Activated B cell treated with CpG ODN at 0.5 μM for 24 hours (primary cell): ENCODE measurements around the gene SARDH. TPM values are rescaled to one million over a fixed set of nuclear protein-coding genes. Genes with fewer than 3 reads are reported as not detected.

Source experiments
- ATAC-seq: fragments of 200-7000 bp; cut with Tn5 transposase; one replicate; pipeline ENCODE4 v1.10.0; 2021; ENCODE audit warnings: low read depth, mild to moderate bottlenecking, moderate library complexity
- CTCF ChIA-PET: fragments of 350-600 bp; sonication (Branson Sonifier 250); formaldehyde crosslinking; loops from one replicate; lab custom pipeline; 2021; ENCODE audit warnings: antibody characterized with exemption; lab: Charles Lee
- POLR2A ChIA-PET: fragments of 350-600 bp; sonication (Branson Sonifier 250); formaldehyde crosslinking; loops from one replicate; lab custom pipeline; 2021; ENCODE audit warnings: antibody characterized with exemption; lab: Charles Lee
- DNase-seq: peaks from one replicate; pipeline ENCODE4 v3.0.0; 2022
- H3K27ac Mint-ChIP-seq: one replicate; pipeline ENCODE4 v1.8.0; 2020; ENCODE audit warnings: mixed read lengths
- H3K27me3 Mint-ChIP-seq: one replicate; pipeline ENCODE4 v1.8.0; 2021; ENCODE audit warnings: mixed read lengths
- H3K36me3 Mint-ChIP-seq: one replicate; pipeline ENCODE4 v1.8.0; 2021; ENCODE audit warnings: low read depth, mixed read lengths
- H3K4me1 Mint-ChIP-seq: one replicate; pipeline ENCODE4 v1.8.0; 2021; ENCODE audit warnings: mixed read lengths
- H3K4me3 Mint-ChIP-seq: one replicate; pipeline ENCODE4 v1.8.0; 2020; ENCODE audit warnings: mild to moderate bottlenecking, mixed read lengths
- H3K9me3 Mint-ChIP-seq: one replicate; pipeline ENCODE4 v1.8.0; 2020; ENCODE audit warnings: mixed read lengths
- intact Hi-C: fragments of 100-400 bp; cut with micrococcal nuclease; formaldehyde crosslinking; loops from one replicate; pipeline ENCODE4 v1.15.1; 2024
- total RNA-seq: library from RNA; stranded (reverse); gene quantifications from 2 replicates; pipeline ENCODE4 v1.2.3, GENCODE V29; 2022
- TF ChIP-seq, protein P1 (sequence below): fragments of 200-600 bp; IDR thresholded peaks from one replicate; pipeline ENCODE4 v1.8.0; 2022; ENCODE audit warnings: antibody characterized with exemption, mild to moderate bottlenecking

The SARDH gene
- total RNA-seq, 1 donor from 2014 or later, result not detected

DNA sequence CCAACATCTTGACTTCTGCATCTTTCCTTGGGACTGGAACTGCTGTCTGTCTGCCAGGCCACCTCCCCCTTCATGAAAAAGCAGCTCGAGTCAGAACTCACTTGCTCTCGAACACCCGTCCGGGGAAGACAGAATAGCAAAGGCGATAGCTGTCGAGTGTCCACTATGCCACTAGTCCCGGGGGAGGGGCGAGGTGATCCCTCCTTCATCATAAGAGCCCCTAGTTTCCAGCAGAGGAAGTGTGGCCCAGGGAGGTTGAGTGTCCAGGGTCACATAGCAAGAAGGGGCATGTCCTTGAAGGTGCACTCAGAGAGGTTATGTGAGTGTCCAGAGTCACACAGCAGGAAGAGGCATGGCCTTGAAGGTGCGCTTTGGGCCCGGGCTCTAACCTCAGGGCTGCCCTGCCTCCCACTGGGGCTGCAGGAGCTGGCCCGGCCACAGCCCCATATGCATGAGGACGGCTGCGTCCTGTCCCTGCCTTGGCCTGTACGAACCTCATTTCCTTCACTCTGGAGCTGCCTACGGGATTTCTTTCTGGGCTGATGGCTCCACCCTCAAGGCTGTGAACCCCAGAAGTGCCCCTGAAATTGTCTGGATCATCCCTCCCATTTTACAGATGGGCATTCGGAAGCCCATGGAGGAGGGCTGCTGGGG lies 95.3 kb downstream of the SARDH start:
- DNase-seq, result no peak
- no peaks in the 10 kb centered on the region for H3K36me3 Mint-ChIP-seq
- H3K9me3 Mint-ChIP-seq, result no peaks in the 10 kb centered on the region
- TF ChIP-seq, protein P1, sequence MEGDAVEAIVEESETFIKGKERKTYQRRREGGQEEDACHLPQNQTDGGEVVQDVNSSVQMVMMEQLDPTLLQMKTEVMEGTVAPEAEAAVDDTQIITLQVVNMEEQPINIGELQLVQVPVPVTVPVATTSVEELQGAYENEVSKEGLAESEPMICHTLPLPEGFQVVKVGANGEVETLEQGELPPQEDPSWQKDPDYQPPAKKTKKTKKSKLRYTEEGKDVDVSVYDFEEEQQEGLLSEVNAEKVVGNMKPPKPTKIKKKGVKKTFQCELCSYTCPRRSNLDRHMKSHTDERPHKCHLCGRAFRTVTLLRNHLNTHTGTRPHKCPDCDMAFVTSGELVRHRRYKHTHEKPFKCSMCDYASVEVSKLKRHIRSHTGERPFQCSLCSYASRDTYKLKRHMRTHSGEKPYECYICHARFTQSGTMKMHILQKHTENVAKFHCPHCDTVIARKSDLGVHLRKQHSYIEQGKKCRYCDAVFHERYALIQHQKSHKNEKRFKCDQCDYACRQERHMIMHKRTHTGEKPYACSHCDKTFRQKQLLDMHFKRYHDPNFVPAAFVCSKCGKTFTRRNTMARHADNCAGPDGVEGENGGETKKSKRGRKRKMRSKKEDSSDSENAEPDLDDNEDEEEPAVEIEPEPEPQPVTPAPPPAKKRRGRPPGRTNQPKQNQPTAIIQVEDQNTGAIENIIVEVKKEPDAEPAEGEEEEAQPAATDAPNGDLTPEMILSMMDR, result no peak
- H3K27ac Mint-ChIP-seq, result no peak overlapping the region
- H3K4me1 Mint-ChIP-seq, result no peaks in the 10 kb centered on the region
- intact Hi-C loops, result no loop called here
- H3K4me3 Mint-ChIP-seq, result no peak overlapping the region
- POLR2A ChIA-PET, result no interaction called here
- CTCF ChIA-PET, result no interaction called here
- ATAC-seq, result no peak
- H3K27me3 Mint-ChIP-seq, result peaks cover 14% of the 10 kb centered on the region

DNA sequence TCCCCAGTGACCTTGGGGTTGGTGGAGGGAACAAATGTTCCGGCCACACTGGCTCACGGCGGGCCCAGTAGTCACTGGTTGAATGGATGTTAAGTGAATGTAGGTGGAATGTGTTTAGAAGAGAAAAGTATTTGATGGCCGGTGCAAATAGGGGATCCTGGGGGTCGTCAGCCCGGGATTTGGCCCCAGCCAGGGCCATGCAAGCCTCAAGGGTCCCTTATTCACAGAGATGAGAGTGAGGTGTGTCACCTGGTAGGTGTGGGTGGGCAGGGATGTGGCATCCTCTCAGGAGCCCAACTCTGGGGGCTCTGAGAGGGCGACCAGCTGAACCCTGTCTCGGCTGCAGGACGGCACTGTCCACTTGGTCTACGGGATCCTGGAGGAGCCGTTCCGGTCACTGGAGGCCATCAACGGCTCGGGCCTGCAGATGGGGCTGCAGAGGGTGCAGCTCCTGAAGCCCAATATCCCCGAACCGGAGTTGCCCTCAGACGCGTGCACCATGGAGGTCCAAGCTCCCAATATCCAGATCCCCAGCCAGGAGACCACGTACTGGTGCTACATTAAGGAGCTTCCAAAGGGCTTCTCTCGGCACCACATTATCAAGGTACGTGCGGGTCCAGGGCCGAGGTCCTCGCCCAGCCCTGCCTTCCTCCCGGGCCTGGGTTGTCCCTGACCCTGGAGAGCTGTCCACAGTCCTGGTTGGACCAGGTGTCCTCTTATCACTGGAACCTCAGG lies 96.1 kb downstream of the SARDH start:
- no peaks in the 10 kb centered on the region for H3K9me3 Mint-ChIP-seq

DNA sequence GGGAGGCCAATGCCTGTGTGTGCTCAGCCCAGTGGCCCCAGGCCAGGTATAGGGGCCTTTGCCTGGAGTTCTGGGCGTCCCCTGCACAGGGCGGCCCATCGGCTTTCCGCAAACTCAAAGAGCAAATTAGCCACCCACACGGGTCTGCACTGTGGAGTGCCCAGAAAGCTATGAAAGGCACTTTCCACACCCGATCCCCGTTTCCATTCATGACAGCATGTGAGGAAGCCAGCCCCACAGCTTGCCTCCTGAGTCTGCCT lies 96.8 kb downstream of the SARDH start:
- POLR2A ChIA-PET, result no interaction called here
- intact Hi-C loops, result no loop called here
- Mint-ChIP-seq H3K4me1 (no peaks in the 10 kb centered on the region), H3K9me3 (no peaks in the 10 kb centered on the region), H3K27ac (no peak overlapping the region), H3K36me3 (no peaks in the 10 kb centered on the region), H3K4me3 (no peak overlapping the region), H3K27me3 (peaks cover 14% of the 10 kb centered on the region)
- CTCF ChIA-PET, result no interaction called here
- DNase-seq, result no peak
- TF ChIP-seq, protein P1, result no peak
- no peak for ATAC-seq

More for the DNA sequence above, 96.1 kb downstream of the SARDH start:
- no peak for DNase-seq
- no peak overlapping the region for H3K27ac Mint-ChIP-seq
- intact Hi-C loops, result no loop called here
- ChIA-PET CTCF (no interaction called here), POLR2A (no interaction called here)
- H3K27me3 Mint-ChIP-seq, result peaks cover 14% of the 10 kb centered on the region
- H3K36me3 Mint-ChIP-seq, result no peaks in the 10 kb centered on the region
- ATAC-seq, result no peak
- H3K4me3 Mint-ChIP-seq, result no peak overlapping the region
- H3K4me1 Mint-ChIP-seq, result no peaks in the 10 kb centered on the region
- TF ChIP-seq, protein P1, result no peak

DNA sequence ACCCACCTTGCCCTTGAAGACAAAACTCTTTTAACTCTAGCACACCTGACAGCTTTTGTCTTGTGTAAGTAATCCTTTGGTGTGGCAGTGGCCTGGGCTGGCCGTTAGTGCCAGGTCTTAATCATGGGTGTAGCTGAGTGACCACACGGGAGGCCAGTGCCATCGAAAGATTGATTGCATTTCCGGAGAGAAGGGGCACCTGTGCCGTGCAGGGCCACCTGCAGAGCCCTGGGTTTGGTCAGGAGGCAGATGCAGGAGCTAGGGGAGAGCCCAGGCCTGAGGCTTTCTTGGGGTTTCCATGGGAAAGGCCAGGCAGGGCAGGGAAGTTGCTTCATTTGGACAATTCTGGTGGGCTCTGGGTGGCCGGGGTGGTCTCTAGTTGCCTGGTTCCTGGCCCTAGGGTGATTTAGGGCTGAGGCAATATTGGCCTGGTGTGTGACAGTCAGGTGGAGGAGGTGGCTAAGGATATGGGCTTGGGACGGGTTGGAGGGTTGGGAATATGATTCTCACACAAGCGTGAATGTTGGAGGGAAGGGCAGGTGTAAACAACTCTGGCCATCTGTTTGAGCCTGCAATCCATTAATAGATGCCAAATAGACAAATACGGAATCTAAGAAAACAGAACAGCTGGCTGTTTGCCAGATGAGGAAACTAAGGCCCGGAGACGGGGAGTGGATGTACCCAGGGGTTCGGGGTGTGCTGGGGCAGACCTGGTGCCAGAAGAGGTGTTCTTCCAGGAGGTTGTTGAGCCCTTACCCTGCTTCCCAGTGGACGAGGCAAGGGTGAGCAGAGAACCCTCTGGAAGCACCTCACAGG lies 97.4 kb downstream of the SARDH start:
- peaks cover 14% of the 10 kb centered on the region for H3K27me3 Mint-ChIP-seq
- no peak overlapping the region for H3K4me3 Mint-ChIP-seq
- no peak overlapping the region for H3K27ac Mint-ChIP-seq
- ATAC-seq (no peak), DNase-seq (no peak)
- H3K36me3 Mint-ChIP-seq, result no peaks in the 10 kb centered on the region
- CTCF ChIA-PET, result no interaction called here
- H3K9me3 Mint-ChIP-seq, result no peaks in the 10 kb centered on the region
- TF ChIP-seq, protein P1, result no peak
- no peaks in the 10 kb centered on the region for H3K4me1 Mint-ChIP-seq
- POLR2A ChIA-PET, result no interaction called here
- intact Hi-C loops, result no loop called here

DNA sequence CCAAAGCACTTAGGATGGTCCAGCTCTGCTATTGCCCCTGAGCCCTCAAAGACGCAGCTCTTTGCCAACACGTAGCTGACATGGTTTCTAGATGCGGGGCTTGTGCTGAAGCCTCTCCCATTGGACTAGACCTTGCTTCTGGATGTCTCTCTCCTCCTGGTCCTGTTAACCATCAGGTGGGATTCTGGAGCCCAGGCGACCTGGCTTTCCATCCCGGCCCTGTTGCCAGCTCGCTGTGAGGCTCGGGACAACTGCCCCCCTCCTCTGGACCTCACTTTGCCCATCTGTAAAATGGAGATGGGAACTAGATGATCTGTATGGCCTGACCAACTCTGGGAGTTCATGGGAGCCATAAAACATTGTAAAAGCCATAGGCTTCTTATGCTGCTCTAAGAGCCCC lies 98.0 kb downstream of the SARDH start:
- intact Hi-C loops, result no loop called here
- peaks cover 17% of the 10 kb centered on the region for H3K27me3 Mint-ChIP-seq
- POLR2A ChIA-PET, result no interaction called here
- no peaks in the 10 kb centered on the region for H3K9me3 Mint-ChIP-seq
- no peak overlapping the region for H3K4me3 Mint-ChIP-seq
- CTCF ChIA-PET, result no interaction called here
- H3K27ac Mint-ChIP-seq, result no peak overlapping the region
- TF ChIP-seq, protein P1, result no peak
- no peaks in the 10 kb centered on the region for H3K36me3 Mint-ChIP-seq
- no peaks in the 10 kb centered on the region for H3K4me1 Mint-ChIP-seq
- DNase-seq (no peak), ATAC-seq (no peak)
